ENCODE results near the gene SORCS2.

The SORCS2 gene

GRCh38 chr4:7242766-7243165 is 50.4 kb downstream of the SORCS2 start:
- TF ChIP-seq CREB1 (IDR thresholded peaks at IDR 0.05; ENCODE audit: low read depth) (no peak), FOXM1 (IDR thresholded peaks at IDR 0.05; ENCODE audit: borderline replicate concordance, low read depth) (no peak), RAD21 (IDR thresholded peaks at IDR 0.05; ENCODE audit: low read depth) (no peak), EGR1 (IDR thresholded peaks at IDR 0.05) (no peak), REST (IDR thresholded peaks at IDR 0.05; ENCODE audit: low read depth) (no peak), TEAD4 (IDR thresholded peaks at IDR 0.05) (no peak), TCF12 (IDR thresholded peaks at IDR 0.05; ENCODE audit: low read depth) (no peak), MAX (IDR thresholded peaks at IDR 0.05) (no peak), YY1 (IDR thresholded peaks at IDR 0.05; ENCODE audit: low read depth) (no peak), ZBTB7A (IDR thresholded peaks at IDR 0.05; ENCODE audit: low read depth) (no peak)

- TF ChIP-seq CREB1 (IDR thresholded peaks at IDR 0.05; ENCODE audit: low read depth), result no peak
Measured at GRCh38 chr4:7243609-7244330, 51.4 kb downstream of the SORCS2 start.

- TF ChIP-seq CEBPB (IDR thresholded peaks at IDR 0.05) (no peak), TCF12 (IDR thresholded peaks at IDR 0.05; ENCODE audit: low read depth) (no peak), ZBTB7A (IDR thresholded peaks at IDR 0.05; ENCODE audit: low read depth) (no peak), USF1 (IDR thresholded peaks at IDR 0.05) (no peak), RAD21 (IDR thresholded peaks at IDR 0.05; ENCODE audit: low read depth) (no peak), TEAD4 (IDR thresholded peaks at IDR 0.05) (no peak), NFIC (IDR thresholded peaks at IDR 0.05) (no peak), EGR1 (IDR thresholded peaks at IDR 0.05) (no peak), REST (IDR thresholded peaks at IDR 0.05; ENCODE audit: low read depth) (no peak), TAF1 (IDR thresholded peaks at IDR 0.05; ENCODE audit: low read depth) (no peak), CREB1 (IDR thresholded peaks at IDR 0.05; ENCODE audit: low read depth) (no peak), FOXM1 (IDR thresholded peaks at IDR 0.05; ENCODE audit: borderline replicate concordance, low read depth) (no peak), MAX (IDR thresholded peaks at IDR 0.05) (no peak), YY1 (IDR thresholded peaks at IDR 0.05; ENCODE audit: low read depth) (no peak), EP300 (IDR thresholded peaks at IDR 0.05; ENCODE audit: borderline replicate concordance) (no peak)
Measured at GRCh38 chr4:7244331-7244665, 52.0 kb downstream of the SORCS2 start.

GRCh38 chr4:7244751-7245320 is 52.5 kb downstream of the SORCS2 start:
- TF ChIP-seq MAX (IDR thresholded peaks at IDR 0.05) (no peak), YY1 (IDR thresholded peaks at IDR 0.05; ENCODE audit: low read depth) (no peak), ZBTB7A (IDR thresholded peaks at IDR 0.05; ENCODE audit: low read depth) (no peak), NFIC (IDR thresholded peaks at IDR 0.05) (no peak), EP300 (IDR thresholded peaks at IDR 0.05; ENCODE audit: borderline replicate concordance) (no peak), CEBPB (IDR thresholded peaks at IDR 0.05) (no peak), USF1 (IDR thresholded peaks at IDR 0.05) (no peak), EGR1 (IDR thresholded peaks at IDR 0.05) (no peak), TEAD4 (IDR thresholded peaks at IDR 0.05) (no peak)

- TF ChIP-seq EGR1 (IDR thresholded peaks at IDR 0.05) (no peak), CREB1 (IDR thresholded peaks at IDR 0.05; ENCODE audit: low read depth) (no peak), TCF12 (IDR thresholded peaks at IDR 0.05; ENCODE audit: low read depth) (no peak), RAD21 (IDR thresholded peaks at IDR 0.05; ENCODE audit: low read depth) (no peak), FOXM1 (IDR thresholded peaks at IDR 0.05; ENCODE audit: borderline replicate concordance, low read depth) (no peak), NFIC (IDR thresholded peaks at IDR 0.05) (no peak), YY1 (IDR thresholded peaks at IDR 0.05; ENCODE audit: low read depth) (no peak), CEBPB (IDR thresholded peaks at IDR 0.05) (no peak), TEAD4 (IDR thresholded peaks at IDR 0.05) (no peak), REST (IDR thresholded peaks at IDR 0.05; ENCODE audit: low read depth) (no peak), ZBTB7A (IDR thresholded peaks at IDR 0.05; ENCODE audit: low read depth) (no peak)
Measured at GRCh38 chr4:7247521-7247920, 55.2 kb downstream of the SORCS2 start.

All from Ishikawa (cell line).